Thyroid gland (tissue), 4 donors: ENCODE results near the gene ATF6.

Source experiments
- CTCF ChIP-seq, 6 experiments: fragments of 200-600 bp in 3 of 6; fragments of 450-650 bp in 3 of 6; sonication (generic) in 3 of 6; IDR thresholded peaks; one replicate each; pipeline ENCODE4 v1.5.1; 2016 to 2019; ENCODE audit warnings: antibody characterized with exemption in 6 of 6, mild to moderate bottlenecking in 2 of 6, inconsistent platforms in 1 of 6, moderate library complexity in 1 of 6
- POLR2A ChIP-seq, 2 donors: fragments of 450-650 bp; IDR thresholded peaks; one replicate each; pipeline ENCODE4 v1.6.1; 2017; ENCODE audit warnings: antibody characterized with exemption in 2 of 2, mild to moderate bottlenecking in 2 of 2, moderate library complexity in 1 of 2

- TF ChIP-seq POLR2A (IDR thresholded peaks at IDR 0.05) (no peak), CTCF (IDR thresholded peaks at IDR 0.05) (no peak)
These were observed 24.6 kb downstream of the ATF6 start for GRCh38 chr1:161790587-161791317.
